GM19324 (cell line): ENCODE data around the gene TET1.
"Not testable (repeated sequence)": the region's sequence is repeated elsewhere in the genome, so short reads cannot be mapped to it uniquely, and the experiment has no call there.

Experiments
- ATAC-seq: cut with Tn5 transposase; IDR thresholded peaks from one replicate; pipeline ENCODE4 v1.9.1; 2021; ENCODE audit warnings: mild to moderate bottlenecking, moderate library complexity; ENCODE audit not compliant: unreplicated experiment, low FRiP score

The TET1 gene

GRCh38 chr10:68562661-68563570, 2.8 kb downstream of the TET1 start:
- ATAC-seq, result no peak

GRCh38 chr10:68564712-68565111, 4.6 kb downstream of the TET1 start:
- ATAC-seq, result no peak

- ATAC-seq, result no peak
These were observed 5.5 kb downstream of the TET1 start for GRCh38 chr10:68565658-68566057.

GRCh38 chr10:68566351-68566750, 6.2 kb downstream of the TET1 start:
- no peak for ATAC-seq

- no peak for ATAC-seq
These were observed 6.8 kb downstream of the TET1 start for GRCh38 chr10:68566955-68567354.

- no peak for ATAC-seq
These were observed 12.0 kb downstream of the TET1 start for GRCh38 chr10:68572151-68572550.

GRCh38 chr10:68574051-68574450, 13.9 kb downstream of the TET1 start:
- no peak for ATAC-seq

GRCh38 chr10:68576118-68576517, 16.0 kb downstream of the TET1 start:
- no peak for ATAC-seq

- ATAC-seq, result no peak
These were observed 18.8 kb downstream of the TET1 start for GRCh38 chr10:68578974-68579373.

- ATAC-seq, result not testable (repeated sequence)
These were observed 24.1 kb downstream of the TET1 start for GRCh38 chr10:68584187-68584586.

- ATAC-seq, result no peak
These were observed 26.6 kb downstream of the TET1 start for GRCh38 chr10:68586606-68587305.

- ATAC-seq, result no peak
These were observed 34.3 kb downstream of the TET1 start for GRCh38 chr10:68594405-68594804.

GRCh38 chr10:68595513-68595912, 35.4 kb downstream of the TET1 start:
- ATAC-seq, result no peak

GRCh38 chr10:68597407-68597806, 37.3 kb downstream of the TET1 start:
- no peak for ATAC-seq

GRCh38 chr10:68598978-68599770, 39.0 kb downstream of the TET1 start:
- ATAC-seq, result no peak

- ATAC-seq, result no peak
These were observed 39.6 kb downstream of the TET1 start for GRCh38 chr10:68599771-68600040.

GRCh38 chr10:68600041-68600778, 40.1 kb downstream of the TET1 start:
- ATAC-seq, result peak; percentile 78

GRCh38 chr10:68601501-68602265, 41.5 kb downstream of the TET1 start:
- no peak for ATAC-seq

GRCh38 chr10:68602434-68602833, 42.3 kb downstream of the TET1 start:
- no peak for ATAC-seq

- ATAC-seq, result no peak
These were observed 43.6 kb downstream of the TET1 start for GRCh38 chr10:68603766-68604165.
